ENCODE measurements around the gene CRISP1. TPM values are rescaled to one million over a fixed set of nuclear protein-coding genes. Genes with fewer than 3 reads are reported as not detected.

Gene CRISP1
- total and polyA plus RNA-seq, 9 of the 15 experiments (the other 6 are each of a cell fraction or from before 2014, with no cell fraction given) = not detected

DNA sequence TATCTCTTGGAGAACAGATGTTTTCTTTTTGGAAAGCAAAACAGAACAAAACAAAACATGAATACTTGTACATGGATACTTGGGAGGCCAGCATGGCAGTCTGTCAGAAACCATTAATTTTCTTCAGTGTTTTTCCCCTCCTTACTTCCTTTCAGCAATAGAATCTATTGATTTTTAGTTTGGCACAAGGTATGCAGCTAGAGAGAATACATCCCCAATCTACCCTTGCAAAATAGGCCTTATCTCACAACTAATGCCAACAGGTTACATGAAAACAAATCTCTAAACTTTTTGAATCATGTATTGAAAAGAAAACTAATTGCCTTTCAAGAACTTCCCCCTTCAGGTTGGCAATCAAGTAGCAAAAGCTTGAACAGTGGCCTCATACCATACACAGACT is 82.1 kb downstream of the CRISP1 start:
- H3K4me3 ChIP-seq = no peak overlapping the region
- H3K79me2 ChIP-seq (ENCODE audit: control insufficient read depth, insufficient read depth, low read length) = no peaks in the 10 kb centered on the region
- H3K4me2 ChIP-seq (ENCODE audit: insufficient read depth, low read length) = no peak overlapping the region
- H3K27ac ChIP-seq (ENCODE audit: extremely low read depth, low read depth, low read length) = no peak overlapping the region
- ATAC-seq (no peak), FAIRE-seq (no peak), DNase-seq (ENCODE audit: extremely low read depth in 1 of 4, low spot score in 3 of 4) (no peak)
- peaks cover 4% of the 10 kb centered on the region for H3K9me3 ChIP-seq (replicated peaks; ENCODE audit: control insufficient read depth, insufficient read depth, low read depth, low read length)
- ChIA-PET POLR2A (no interaction called here), CTCF (ENCODE audit: low intra/inter-chr PET ratio) (no interaction called here)
- no TSS peak for BruUV-seq (replicated peaks)
- peak overlapping the region; percentile 93 for H2AFZ ChIP-seq (ENCODE audit: low read depth, low read length)
- no peaks in the 10 kb centered on the region for H3K9me1 ChIP-seq (ENCODE audit: control insufficient read depth, insufficient read depth, low read length)
- in situ Hi-C loops (cut with MboI) (no loop called here), intact Hi-C loops (cut with micrococcal nuclease) (loop anchor here (5.0 kb wide), 1 partner anchor 137 kb away; no protein-coding TSS in a partner anchor)
- TF ChIP-seq ZNF778 (CRISPR knock-in tag; IDR thresholded peaks at IDR 0.05) (no peak), ZNF785 (CRISPR knock-in tag; IDR thresholded peaks at IDR 0.05) (no peak), ZEB2 (IDR thresholded peaks at IDR 0.05) (no peak), ZNF395 (CRISPR knock-in tag; IDR thresholded peaks at IDR 0.05) (no peak), MTF1 (CRISPR knock-in tag; IDR thresholded peaks at IDR 0.05; ENCODE audit: borderline replicate concordance) (no peak), RHOXF2B (CRISPR knock-in tag; conservative IDR thresholded peaks at IDR 0.05) (no peak), HNRNPUL1 (IDR thresholded peaks at IDR 0.05; ENCODE audit: low read length) (no peak), MECOM (CRISPR knock-in tag; IDR thresholded peaks at IDR 0.05) (no peak), HEY1 (CRISPR knock-in tag; IDR thresholded peaks at IDR 0.05; ENCODE audit: borderline replicate concordance) (no peak), ZNF408 (CRISPR knock-in tag; IDR thresholded peaks at IDR 0.05; ENCODE audit: low read depth) (no peak), PHTF2 (CRISPR knock-in tag; IDR thresholded peaks at IDR 0.05) (no peak), ZC3H11A (IDR thresholded peaks at IDR 0.05; ENCODE audit: low read depth, low read length) (no peak), ZNF444 (CRISPR knock-in tag; IDR thresholded peaks at IDR 0.05) (no peak), ZNF224 (CRISPR knock-in tag; IDR thresholded peaks at IDR 0.05) (no peak)
- TF ChIP-seq, protein P1, sequence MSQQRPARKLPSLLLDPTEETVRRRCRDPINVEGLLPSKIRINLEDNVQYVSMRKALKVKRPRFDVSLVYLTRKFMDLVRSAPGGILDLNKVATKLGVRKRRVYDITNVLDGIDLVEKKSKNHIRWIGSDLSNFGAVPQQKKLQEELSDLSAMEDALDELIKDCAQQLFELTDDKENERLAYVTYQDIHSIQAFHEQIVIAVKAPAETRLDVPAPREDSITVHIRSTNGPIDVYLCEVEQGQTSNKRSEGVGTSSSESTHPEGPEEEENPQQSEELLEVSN (IDR thresholded peaks at IDR 0.05; ENCODE audit: borderline replicate concordance in 1 of 2, extremely low read depth in 1 of 2, insufficient read depth in 1 of 2, insufficient read length in 1 of 2, low read depth in 1 of 2, low read length in 1 of 2, poor library complexity in 1 of 2, severe bottlenecking in 1 of 2) = no peak
- TF ChIP-seq, protein P2, sequence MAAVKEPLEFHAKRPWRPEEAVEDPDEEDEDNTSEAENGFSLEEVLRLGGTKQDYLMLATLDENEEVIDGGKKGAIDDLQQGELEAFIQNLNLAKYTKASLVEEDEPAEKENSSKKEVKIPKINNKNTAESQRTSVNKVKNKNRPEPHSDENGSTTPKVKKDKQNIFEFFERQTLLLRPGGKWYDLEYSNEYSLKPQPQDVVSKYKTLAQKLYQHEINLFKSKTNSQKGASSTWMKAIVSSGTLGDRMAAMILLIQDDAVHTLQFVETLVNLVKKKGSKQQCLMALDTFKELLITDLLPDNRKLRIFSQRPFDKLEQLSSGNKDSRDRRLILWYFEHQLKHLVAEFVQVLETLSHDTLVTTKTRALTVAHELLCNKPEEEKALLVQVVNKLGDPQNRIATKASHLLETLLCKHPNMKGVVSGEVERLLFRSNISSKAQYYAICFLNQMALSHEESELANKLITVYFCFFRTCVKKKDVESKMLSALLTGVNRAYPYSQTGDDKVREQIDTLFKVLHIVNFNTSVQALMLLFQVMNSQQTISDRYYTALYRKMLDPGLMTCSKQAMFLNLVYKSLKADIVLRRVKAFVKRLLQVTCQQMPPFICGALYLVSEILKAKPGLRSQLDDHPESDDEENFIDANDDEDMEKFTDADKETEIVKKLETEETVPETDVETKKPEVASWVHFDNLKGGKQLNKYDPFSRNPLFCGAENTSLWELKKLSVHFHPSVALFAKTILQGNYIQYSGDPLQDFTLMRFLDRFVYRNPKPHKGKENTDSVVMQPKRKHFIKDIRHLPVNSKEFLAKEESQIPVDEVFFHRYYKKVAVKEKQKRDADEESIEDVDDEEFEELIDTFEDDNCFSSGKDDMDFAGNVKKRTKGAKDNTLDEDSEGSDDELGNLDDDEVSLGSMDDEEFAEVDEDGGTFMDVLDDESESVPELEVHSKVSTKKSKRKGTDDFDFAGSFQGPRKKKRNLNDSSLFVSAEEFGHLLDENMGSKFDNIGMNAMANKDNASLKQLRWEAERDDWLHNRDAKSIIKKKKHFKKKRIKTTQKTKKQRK (IDR thresholded peaks at IDR 0.05; ENCODE audit: borderline replicate concordance, low read depth, low read length) = no peak
- H3K27me3 ChIP-seq (ENCODE audit: control insufficient read depth in 2 of 2, insufficient read depth in 2 of 2, low read length in 2 of 2) = no peaks in the 10 kb centered on the region
- peaks cover 7 to 20% of the 10 kb centered on the region in 2 experiments; a peak in 4 of 5 replicates for H3K4me1 ChIP-seq (replicated peaks in 1 of 2; ENCODE audit: control insufficient read depth in 2 of 2, insufficient read depth in 2 of 2, low read length in 2 of 2)
- no peaks in the 10 kb centered on the region for H4K20me1 ChIP-seq (replicated peaks; ENCODE audit: control insufficient read depth, insufficient read depth, low read length)
- no peaks in the 10 kb centered on the region for H3K36me3 ChIP-seq (ENCODE audit: control insufficient read depth, insufficient read depth, low read length)
- no peak overlapping the region for H3K9ac ChIP-seq (ENCODE audit: insufficient read depth in 1 of 2, low read depth in 2 of 2, low read length in 2 of 2)

Measured in K562 (cell line).